ENCODE measurements around the gene ARHGEF25. TPM values are rescaled to one million over a fixed set of nuclear protein-coding genes. Genes with fewer than 3 reads are reported as not detected.
A peak's percentile ranks its signal among the peaks of the same experiment; 100 is the strongest.
"Not testable (repeated sequence)": the region's sequence is repeated elsewhere in the genome, so short reads cannot be mapped to it uniquely, and the experiment has no call there.

Gene ARHGEF25
- total RNA-seq, 2 experiments from 2014 or later: 1.4 to 1.5 TPM

- CTCF ChIA-PET: no interaction called here
- DNase-seq: no peak
- H3K27me3 Mint-ChIP-seq (ENCODE audit: low read depth): peaks cover 3% of the 10 kb centered on the region
- no peak overlapping the region for H3K27ac Mint-ChIP-seq
- peaks cover 10% of the 10 kb centered on the region for H3K4me1 Mint-ChIP-seq (ENCODE audit: low read depth)
- no peaks in the 10 kb centered on the region for H3K9me3 Mint-ChIP-seq
- intact Hi-C loops (cut with micrococcal nuclease): no loop called here
- no peaks in the 10 kb centered on the region for H3K36me3 Mint-ChIP-seq (ENCODE audit: low read depth)
- H3K4me3 Mint-ChIP-seq: no peak overlapping the region
These were observed 24.3 kb upstream of the ARHGEF25 start for GRCh38 chr12:57586832-57587429.

GRCh38 chr12:57588951-57589610, 22.2 kb upstream of the ARHGEF25 start:
- H3K4me1 Mint-ChIP-seq (ENCODE audit: low read depth): peaks cover 21% of the 10 kb centered on the region
- intact Hi-C loops (cut with micrococcal nuclease); H3K27ac Mint-ChIP-seq; H3K9me3 Mint-ChIP-seq; DNase-seq; H3K36me3 Mint-ChIP-seq (ENCODE audit: low read depth); H3K4me3 Mint-ChIP-seq; H3K27me3 Mint-ChIP-seq (ENCODE audit: low read depth): not testable (repeated sequence)
- CTCF ChIA-PET: interaction anchor here (0.6 to 1.6 kb wide), 3 partner anchors 8 to 48 kb away, joined by 3 to 5 read pairs (median 4); no protein-coding TSS in a partner anchor

- no peaks in the 10 kb centered on the region for H3K27me3 Mint-ChIP-seq (ENCODE audit: low read depth)
- H3K36me3 Mint-ChIP-seq (ENCODE audit: low read depth): no peaks in the 10 kb centered on the region
These were observed 20.8 kb upstream of the ARHGEF25 start for GRCh38 chr12:57590479-57590863.

GRCh38 chr12:57590864-57591781, 20.1 kb upstream of the ARHGEF25 start, which contains the start of gene PIP4K2C:
TSS of gene PIP4K2C (plus strand) at chr12:57591192. CDS start at chr12:57591290, 98 bp downstream.
- CTCF ChIA-PET: interaction anchor here (1.2 to 3.7 kb wide), 4 partner anchors 8 to 169 kb away, joined by 3 to 60 read pairs (median 4); no protein-coding TSS in a partner anchor
- no peaks in the 10 kb centered on the region for H3K9me3 Mint-ChIP-seq
- H3K4me1 Mint-ChIP-seq (ENCODE audit: low read depth): peaks cover 21% of the 10 kb centered on the region
- H3K27ac Mint-ChIP-seq: peak within 1 kb of the TSS; percentile 73
- intact Hi-C loops (cut with micrococcal nuclease): loop anchor here (1.0 to 5.0 kb wide), 8 partner anchors 8 to 246 kb away; partner anchors contain the start of genes ARHGEF25, DCTN2, DTX3 and MBD6
- peak; percentile 83 for DNase-seq
- peaks cover 3% of the 10 kb centered on the region for H3K36me3 Mint-ChIP-seq (ENCODE audit: low read depth)
- H3K4me3 Mint-ChIP-seq: peak within 1 kb of the TSS; percentile 82
- H3K27me3 Mint-ChIP-seq (ENCODE audit: low read depth): no peaks in the 10 kb centered on the region

More at GRCh38 chr12:57590479-57590863, 20.8 kb upstream of the ARHGEF25 start:
- intact Hi-C loops (cut with micrococcal nuclease): loop anchor here (2.0 to 5.0 kb wide), 3 partner anchors 14 to 247 kb away; partner anchors contain the start of gene DTX3
- peak overlapping the region; percentile 73 for H3K27ac Mint-ChIP-seq
- peak overlapping the region; percentile 82 for H3K4me3 Mint-ChIP-seq
- no peaks in the 10 kb centered on the region for H3K9me3 Mint-ChIP-seq
- CTCF ChIA-PET: interaction anchor here (0.5 to 1.6 kb wide), 3 partner anchors 9 to 30 kb away, joined by 3 to 5 read pairs (median 4); no protein-coding TSS in a partner anchor
- no peak for DNase-seq
- H3K4me1 Mint-ChIP-seq (ENCODE audit: low read depth): peaks cover 21% of the 10 kb centered on the region

- H3K4me1 Mint-ChIP-seq (ENCODE audit: low read depth): peaks cover 21% of the 10 kb centered on the region
- peak overlapping the region; percentile 28 for H3K27ac Mint-ChIP-seq
- peak overlapping the region; percentile 82 for H3K4me3 Mint-ChIP-seq
- intact Hi-C loops (cut with micrococcal nuclease): loop anchor here (1.0 to 5.0 kb wide), 8 partner anchors 9 to 245 kb away; partner anchors contain the start of genes ARHGEF25, DCTN2, DTX3 and MBD6
- H3K36me3 Mint-ChIP-seq (ENCODE audit: low read depth): peaks cover 3% of the 10 kb centered on the region
- H3K9me3 Mint-ChIP-seq: no peaks in the 10 kb centered on the region
- DNase-seq: no peak
- CTCF ChIA-PET: interaction anchor here (0.6 to 3.7 kb wide), 8 partner anchors 9 to 168 kb away, joined by 3 to 60 read pairs (median 4); partner anchors contain the start of gene B4GALNT1
- H3K27me3 Mint-ChIP-seq (ENCODE audit: low read depth): no peaks in the 10 kb centered on the region
These were observed 19.4 kb upstream of the ARHGEF25 start for GRCh38 chr12:57591782-57592325.

- H3K36me3 Mint-ChIP-seq (ENCODE audit: low read depth): peaks cover 4% of the 10 kb centered on the region
- CTCF ChIA-PET: interaction anchor here (0.6 to 3.7 kb wide), 8 partner anchors 10 to 167 kb away, joined by 3 to 60 read pairs (median 5); partner anchors contain the start of gene B4GALNT1
- intact Hi-C loops (cut with micrococcal nuclease): loop anchor here (5.0 kb wide), 1 partner anchor 245 kb away; no protein-coding TSS in a partner anchor
- H3K4me3 Mint-ChIP-seq: peak overlapping the region; percentile 82
- no peak overlapping the region for H3K27ac Mint-ChIP-seq
- H3K27me3 Mint-ChIP-seq (ENCODE audit: low read depth): no peaks in the 10 kb centered on the region
- no peak for DNase-seq
- H3K9me3 Mint-ChIP-seq: no peaks in the 10 kb centered on the region
- peaks cover 21% of the 10 kb centered on the region for H3K4me1 Mint-ChIP-seq (ENCODE audit: low read depth)
These were observed 18.6 kb upstream of the ARHGEF25 start for GRCh38 chr12:57592551-57593165.

- peaks cover 21% of the 10 kb centered on the region for H3K4me1 Mint-ChIP-seq (ENCODE audit: low read depth)
- intact Hi-C loops (cut with micrococcal nuclease): loop anchor here (5.0 kb wide), 1 partner anchor 244 kb away; no protein-coding TSS in a partner anchor
- H3K27me3 Mint-ChIP-seq (ENCODE audit: low read depth): no peaks in the 10 kb centered on the region
- no peaks in the 10 kb centered on the region for H3K9me3 Mint-ChIP-seq
- no peak overlapping the region for H3K27ac Mint-ChIP-seq
- H3K4me3 Mint-ChIP-seq: no peak overlapping the region
- no peak for DNase-seq
- CTCF ChIA-PET: interaction anchor here (1.1 to 3.7 kb wide), 5 partner anchors 10 to 39 kb away, joined by 3 to 60 read pairs (median 7); partner anchors contain the start of gene B4GALNT1
- peaks cover 7% of the 10 kb centered on the region for H3K36me3 Mint-ChIP-seq (ENCODE audit: low read depth)
These were observed 18.0 kb upstream of the ARHGEF25 start for GRCh38 chr12:57593187-57593586.

GRCh38 chr12:57600395-57600794, 10.8 kb upstream of the ARHGEF25 start:
- H3K27me3 Mint-ChIP-seq (ENCODE audit: low read depth): no peaks in the 10 kb centered on the region
- H3K4me1 Mint-ChIP-seq (ENCODE audit: low read depth): peaks cover 17% of the 10 kb centered on the region
- CTCF ChIA-PET: interaction anchor here (0.7 to 2.3 kb wide), 3 partner anchors 11 to 20 kb away, joined by 3 to 11 read pairs (median 6); partner anchors contain the start of gene ARHGEF25
- no peak overlapping the region for H3K27ac Mint-ChIP-seq
- H3K9me3 Mint-ChIP-seq: no peaks in the 10 kb centered on the region
- no peak overlapping the region for H3K4me3 Mint-ChIP-seq
- peaks cover 12% of the 10 kb centered on the region for H3K36me3 Mint-ChIP-seq (ENCODE audit: low read depth)
- DNase-seq: no peak
- intact Hi-C loops (cut with micrococcal nuclease): no loop called here

GRCh38 chr12:57602544-57602943, 8.7 kb upstream of the ARHGEF25 start:
- Mint-ChIP-seq H3K27ac (no peak overlapping the region), H3K27me3 (ENCODE audit: low read depth) (no peaks in the 10 kb centered on the region), H3K9me3 (no peaks in the 10 kb centered on the region), H3K4me3 (no peak overlapping the region), H3K4me1 (ENCODE audit: low read depth) (peaks cover 22% of the 10 kb centered on the region), H3K36me3 (ENCODE audit: low read depth) (peaks cover 9% of the 10 kb centered on the region)
- CTCF ChIA-PET: interaction anchor here (0.8 to 1.3 kb wide), 2 partner anchors 11 to 18 kb away, joined by 3 read pairs; no protein-coding TSS in a partner anchor
- intact Hi-C loops (cut with micrococcal nuclease): no loop called here
- no peak for DNase-seq

- H3K4me1 Mint-ChIP-seq (ENCODE audit: low read depth): peaks cover 22% of the 10 kb centered on the region
- no peak for DNase-seq
- H3K27ac Mint-ChIP-seq: no peak overlapping the region
- intact Hi-C loops (cut with micrococcal nuclease): no loop called here
- H3K36me3 Mint-ChIP-seq (ENCODE audit: low read depth): peaks cover 6% of the 10 kb centered on the region
- peak overlapping the region; percentile 77 for H3K4me3 Mint-ChIP-seq
- CTCF ChIA-PET: interaction anchor here (0.6 to 1.3 kb wide), 4 partner anchors 10 to 576 kb away, joined by 3 read pairs; no protein-coding TSS in a partner anchor
- no peaks in the 10 kb centered on the region for H3K27me3 Mint-ChIP-seq (ENCODE audit: low read depth)
- no peaks in the 10 kb centered on the region for H3K9me3 Mint-ChIP-seq
These were observed 7.9 kb upstream of the ARHGEF25 start for GRCh38 chr12:57603324-57603723.
